ENCODE results near the gene TPST2.

GRCh38 chr22:26496456-26496855 is 93.5 kb downstream of the TPST2 start:
- TF ChIP-seq CTCF (conservative IDR thresholded peaks at IDR 0.05): no peak
- no peak for TF ChIP-seq ZFX (IDR thresholded peaks at IDR 0.05)

All from C4-2B (cell line).